Esophagus muscularis mucosa (tissue), 4 donors: Measurements from ENCODE around the gene SLC35F6. TPM values are rescaled to one million over a fixed set of nuclear protein-coding genes. Genes with fewer than 3 reads are reported as not detected.

Source experiments
- DNase-seq: peaks from one replicate; pipeline ENCODE4 v3.0.0-alpha.2; 2017; ENCODE audit errors: extremely low spot score
- H3K27ac ChIP-seq, 4 donors: fragments of 200-600 bp; sonication (generic); replicated peaks in 1 of 4; 1 replicate in 3 of 4; 2 replicates in 1 of 4; pipeline ENCODE4 v1.5.1; 2016 to 2019; ENCODE audit warnings: mild to moderate bottlenecking in 1 of 4
- H3K27me3 ChIP-seq, 4 donors: fragments of 200-600 bp; sonication (generic); one replicate each; pipeline versions ENCODE4 v1.5.1 to v1.6.0; 2016 to 2019
- H3K36me3 ChIP-seq, 4 donors: fragments of 200-600 bp; sonication (generic); one replicate each; pipeline ENCODE4 v1.5.1; 2016 to 2019
- H3K4me1 ChIP-seq, 4 donors: fragments of 200-600 bp; sonication (generic); one replicate each; pipeline ENCODE4 v1.5.1; 2016 to 2019
- H3K4me3 ChIP-seq, 4 donors: fragments of 200-600 bp; sonication (generic); 1 replicate in 2 of 4; 2 replicates in 2 of 4; pipeline ENCODE4 v1.5.1; 2016 to 2019; ENCODE audit warnings: mild to moderate bottlenecking in 4 of 4, moderate library complexity in 1 of 4
- H3K9me3 ChIP-seq, 4 donors: fragments of 200-600 bp; sonication (generic); 1 replicate in 3 of 4; 2 replicates in 1 of 4; pipeline ENCODE4 v1.5.1; 2016 to 2019
- EP300 ChIP-seq: sonication (generic); formaldehyde crosslinking; IDR thresholded peaks from one replicate; pipeline ENCODE4 v1.6.1; 2017; ENCODE audit warnings: antibody characterized with exemption
- POLR2A ChIP-seq: fragments of 450-650 bp; IDR thresholded peaks from one replicate; pipeline ENCODE4 v1.6.1; 2017; ENCODE audit warnings: antibody characterized with exemption, moderate library complexity, mild to moderate bottlenecking, low read depth
- POLR2AphosphoS5 ChIP-seq, 2 donors: sonication (generic); formaldehyde crosslinking; IDR thresholded peaks; one replicate each; pipeline ENCODE4 v1.6.1; 2017; ENCODE audit warnings: antibody characterized with exemption in 2 of 2
- WGBS: methylation state at CpG from one replicate; pipeline ENCODE4 v1.1.5; 2018; 5-methylcytosine and 5-hydroxymethylcytosine counted together
- intact Hi-C: fragments of 100-400 bp; cut with DNase I; formaldehyde crosslinking; loops from one replicate; pipeline ENCODE4 v1.15.1; 2023
- total RNA-seq, 4 donors: library from RNA; depleted of rRNA; stranded (reverse); fragments of >200 nt; gene quantifications; one replicate each; pipeline versions ENCODE4 v1.1.0 to v1.2.1, GENCODE V29; 2016
- TF ChIP-seq, protein P1 (sequence below), 3 experiments: fragments of 200-600 bp in 2 of 3; fragments of 450-650 bp in 1 of 3; sonication (generic) in 2 of 3; IDR thresholded peaks; one replicate each; pipeline ENCODE4 v1.5.1; 2017 to 2019; ENCODE audit warnings: antibody characterized with exemption in 3 of 3, mild to moderate bottlenecking in 2 of 3, moderate library complexity in 1 of 3

Gene SLC35F6
- total RNA-seq, 4 donors from 2014 or later = 31.6 to 50.7 (median 41.3) TPM

DNA sequence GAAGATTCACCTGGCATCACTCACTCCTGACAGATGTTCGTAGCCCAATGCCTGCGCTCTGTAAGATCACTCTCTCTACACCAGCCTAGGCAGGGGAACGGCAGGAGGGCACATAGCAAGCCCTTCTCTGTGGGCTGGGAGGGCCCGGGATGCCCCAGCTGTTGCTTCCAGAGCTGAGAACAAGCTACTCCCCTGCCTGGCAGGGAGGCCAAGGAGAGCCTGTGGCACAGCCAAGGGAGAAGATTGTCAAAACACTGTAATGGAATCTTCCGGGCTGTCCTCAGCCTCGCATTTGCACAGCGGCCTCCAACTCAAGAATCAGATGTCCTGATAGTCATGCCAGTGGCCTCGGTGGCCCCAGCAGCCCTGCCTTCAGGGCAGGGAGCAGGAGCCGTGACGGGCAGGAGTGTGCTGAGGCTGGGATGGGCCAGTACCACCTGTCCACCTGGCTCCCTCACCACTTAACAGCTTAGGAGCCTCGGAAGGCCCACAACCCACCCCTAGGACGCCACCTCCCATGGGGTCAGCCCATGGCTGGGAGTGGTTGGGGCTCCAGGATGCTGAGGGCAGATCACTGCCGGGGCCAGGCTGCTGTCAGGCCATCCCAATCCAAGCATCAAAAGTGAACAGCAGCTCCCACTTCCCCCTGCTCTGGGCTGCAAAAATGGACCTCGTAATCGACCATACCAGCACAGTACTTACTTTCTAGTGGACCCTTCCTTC is 21.9 kb upstream of the SLC35F6 start:
- peaks cover 0 to 8% (median 3%) of the 10 kb centered on the region in 4 donors for H3K4me1 ChIP-seq
- no peak overlapping the region for H3K4me3 ChIP-seq
- H3K36me3 ChIP-seq = no peaks in the 10 kb centered on the region
- WGBS = 75% methylated on average over 7 of the region's 15 CpGs
- TF ChIP-seq, protein P1, sequence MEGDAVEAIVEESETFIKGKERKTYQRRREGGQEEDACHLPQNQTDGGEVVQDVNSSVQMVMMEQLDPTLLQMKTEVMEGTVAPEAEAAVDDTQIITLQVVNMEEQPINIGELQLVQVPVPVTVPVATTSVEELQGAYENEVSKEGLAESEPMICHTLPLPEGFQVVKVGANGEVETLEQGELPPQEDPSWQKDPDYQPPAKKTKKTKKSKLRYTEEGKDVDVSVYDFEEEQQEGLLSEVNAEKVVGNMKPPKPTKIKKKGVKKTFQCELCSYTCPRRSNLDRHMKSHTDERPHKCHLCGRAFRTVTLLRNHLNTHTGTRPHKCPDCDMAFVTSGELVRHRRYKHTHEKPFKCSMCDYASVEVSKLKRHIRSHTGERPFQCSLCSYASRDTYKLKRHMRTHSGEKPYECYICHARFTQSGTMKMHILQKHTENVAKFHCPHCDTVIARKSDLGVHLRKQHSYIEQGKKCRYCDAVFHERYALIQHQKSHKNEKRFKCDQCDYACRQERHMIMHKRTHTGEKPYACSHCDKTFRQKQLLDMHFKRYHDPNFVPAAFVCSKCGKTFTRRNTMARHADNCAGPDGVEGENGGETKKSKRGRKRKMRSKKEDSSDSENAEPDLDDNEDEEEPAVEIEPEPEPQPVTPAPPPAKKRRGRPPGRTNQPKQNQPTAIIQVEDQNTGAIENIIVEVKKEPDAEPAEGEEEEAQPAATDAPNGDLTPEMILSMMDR (IDR thresholded peaks at IDR 0.05) = no peak
- TF ChIP-seq EP300 = no peak
- no peak for TF ChIP-seq POLR2A
- TF ChIP-seq POLR2AphosphoS5 (IDR thresholded peaks at IDR 0.05) = no peak
- no peaks in the 10 kb centered on the region for H3K27me3 ChIP-seq
- intact Hi-C loops = no loop called here
- no peaks in the 10 kb centered on the region for H3K9me3 ChIP-seq
- no peak overlapping the region for H3K27ac ChIP-seq
- DNase-seq = no peak

DNA sequence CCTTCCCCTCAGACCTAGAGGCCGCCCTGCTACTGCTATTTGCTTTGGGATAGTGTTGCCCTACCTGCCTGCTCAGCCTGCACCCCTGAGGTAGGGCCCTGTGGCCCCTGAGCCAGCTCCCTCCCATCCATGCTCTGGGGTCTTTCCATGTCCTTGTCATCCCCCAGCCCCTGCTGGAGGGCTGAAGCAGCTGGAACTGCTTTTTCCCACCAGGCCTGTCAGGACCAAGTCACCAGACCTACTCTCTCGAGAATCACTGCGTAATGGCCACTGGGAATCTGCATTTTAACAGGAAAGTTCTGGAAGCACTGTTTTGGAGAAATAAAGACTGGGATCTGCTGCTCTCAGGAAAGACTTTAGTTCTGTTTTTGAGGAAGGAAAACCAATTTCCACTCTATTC is 20.2 kb upstream of the SLC35F6 start:
- H3K4me1 ChIP-seq = peaks cover 0 to 8% (median 3%) of the 10 kb centered on the region in 4 donors
- no peaks in the 10 kb centered on the region for H3K27me3 ChIP-seq
- no peak overlapping the region for H3K4me3 ChIP-seq
- DNase-seq = no peak
- H3K27ac ChIP-seq = no peak overlapping the region
- 93% methylated on average over 3 of the region's 3 CpGs for WGBS
- no peaks in the 10 kb centered on the region for H3K36me3 ChIP-seq
- intact Hi-C loops = no loop called here
- TF ChIP-seq POLR2AphosphoS5 (IDR thresholded peaks at IDR 0.05) (no peak), POLR2A (no peak), EP300 (no peak)
- TF ChIP-seq, protein P1 (IDR thresholded peaks at IDR 0.05) = no peak
- H3K9me3 ChIP-seq = no peaks in the 10 kb centered on the region

DNA sequence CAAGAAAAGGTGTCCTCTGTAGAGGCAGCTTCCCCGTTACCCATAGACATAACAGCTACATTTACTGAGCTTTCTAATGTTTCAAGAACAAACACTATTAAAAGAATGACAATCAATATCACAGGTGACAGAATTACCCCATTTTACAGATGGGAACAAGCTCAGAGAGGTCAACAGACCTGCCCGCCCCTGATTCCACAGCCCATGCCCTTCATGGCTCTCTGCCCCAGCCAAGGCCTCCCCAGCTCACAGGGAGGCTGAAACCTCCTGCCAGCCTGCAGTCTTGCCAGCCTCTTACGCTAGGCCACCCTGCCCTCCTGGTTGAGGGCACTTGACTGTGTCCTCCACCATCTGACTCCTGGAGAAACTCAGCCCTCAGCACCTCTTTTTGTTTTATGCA is 19.1 kb upstream of the SLC35F6 start:
- Histone ChIP-seq H3K9me3 (no peaks in the 10 kb centered on the region), H3K4me1 (peaks cover 0 to 8% (median 3%) of the 10 kb centered on the region in 4 donors), H3K27me3 (no peaks in the 10 kb centered on the region), H3K36me3 (no peaks in the 10 kb centered on the region), H3K4me3 (no peak overlapping the region), H3K27ac (no peak overlapping the region)
- TF ChIP-seq, protein P1 (IDR thresholded peaks at IDR 0.05) = no peak
- TF ChIP-seq POLR2AphosphoS5 (IDR thresholded peaks at IDR 0.05) (no peak), POLR2A (no peak), EP300 (no peak)
- 89% methylated on average over 3 of the region's 3 CpGs for WGBS
- intact Hi-C loops = loop anchor here (1.0 kb wide), 1 partner anchor 140 kb away; no protein-coding TSS in a partner anchor
- DNase-seq = no peak

DNA sequence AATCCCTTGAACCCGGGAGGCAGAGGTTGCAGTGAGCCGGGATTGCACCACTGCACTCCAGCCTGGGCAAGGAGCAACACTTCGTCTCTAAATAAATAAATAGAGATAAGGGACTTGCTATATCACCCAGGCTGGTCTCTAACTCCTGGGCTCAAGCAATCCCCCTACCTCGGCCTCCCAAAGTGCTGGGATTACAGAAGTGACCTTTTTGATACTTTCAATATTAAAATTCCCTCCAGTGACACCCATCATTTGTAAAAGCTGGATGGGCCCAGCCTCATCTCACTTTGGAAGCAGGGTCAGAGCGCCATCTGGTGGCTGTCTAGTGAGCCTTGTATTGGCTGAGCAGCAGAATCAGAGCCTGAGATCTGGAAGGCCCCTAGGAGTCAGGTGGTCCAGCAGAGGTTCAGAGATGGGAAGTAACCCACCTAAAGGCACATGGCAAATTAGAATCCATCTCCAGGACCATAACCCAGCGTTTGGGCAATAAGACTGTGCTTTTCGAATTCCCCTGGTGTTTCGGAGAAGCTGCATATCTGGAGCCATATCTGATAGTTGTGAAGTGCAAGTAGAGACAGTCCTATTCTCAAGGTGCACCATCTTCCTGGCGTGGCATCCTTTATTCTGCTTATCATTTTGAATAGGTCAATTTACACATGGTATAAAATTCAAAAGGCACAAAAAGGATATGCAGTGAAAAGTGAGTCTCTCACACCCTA is 18.3 kb upstream of the SLC35F6 start:
- TF ChIP-seq EP300 = no peak
- no peak for TF ChIP-seq POLR2A
- TF ChIP-seq POLR2AphosphoS5 (IDR thresholded peaks at IDR 0.05) = peak in 1 of 2 donors; percentile 18
- TF ChIP-seq, protein P1 (IDR thresholded peaks at IDR 0.05) = peak; percentile 92 to 95 (median 94)
- WGBS = 30% methylated on average over 9 of the region's 9 CpGs

More for the DNA sequence above, 18.3 kb upstream of the SLC35F6 start:
- DNase-seq = no peak
- Histone ChIP-seq H3K27ac (no peak overlapping the region), H3K27me3 (no peaks in the 10 kb centered on the region), H3K4me3 (no peak overlapping the region), H3K4me1 (peaks cover 0 to 6% (median 3%) of the 10 kb centered on the region in 4 donors), H3K36me3 (no peaks in the 10 kb centered on the region), H3K9me3 (no peaks in the 10 kb centered on the region)
- intact Hi-C loops = loop anchor here (1.0 kb wide), 1 partner anchor 140 kb away; no protein-coding TSS in a partner anchor
